ENCODE data around the gene CD58.
"Not testable (repeated sequence)": the region's sequence is repeated elsewhere in the genome, so short reads cannot be mapped to it uniquely, and the experiment has no call there.

DNA sequence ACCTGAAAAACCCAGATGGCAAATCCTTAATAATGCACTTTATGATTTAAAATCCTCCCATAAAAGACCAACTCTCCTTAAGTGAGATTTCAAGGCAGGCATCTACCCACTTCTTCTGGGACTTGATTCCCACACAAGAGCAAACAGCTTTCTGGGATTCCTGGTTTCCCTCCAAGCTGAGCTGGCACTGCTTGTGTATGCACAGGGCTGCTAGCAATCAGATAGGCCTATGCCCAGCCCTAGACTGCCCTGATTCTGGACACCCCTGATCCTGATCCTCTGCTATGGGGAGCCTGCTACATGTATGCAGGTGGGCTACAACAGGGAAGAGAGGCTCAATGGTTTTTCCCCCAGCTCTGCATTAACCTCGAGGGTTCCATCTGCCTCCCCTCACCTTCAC lies 36.6 kb upstream of the CD58 start:
- TF ChIP-seq, protein P1, sequence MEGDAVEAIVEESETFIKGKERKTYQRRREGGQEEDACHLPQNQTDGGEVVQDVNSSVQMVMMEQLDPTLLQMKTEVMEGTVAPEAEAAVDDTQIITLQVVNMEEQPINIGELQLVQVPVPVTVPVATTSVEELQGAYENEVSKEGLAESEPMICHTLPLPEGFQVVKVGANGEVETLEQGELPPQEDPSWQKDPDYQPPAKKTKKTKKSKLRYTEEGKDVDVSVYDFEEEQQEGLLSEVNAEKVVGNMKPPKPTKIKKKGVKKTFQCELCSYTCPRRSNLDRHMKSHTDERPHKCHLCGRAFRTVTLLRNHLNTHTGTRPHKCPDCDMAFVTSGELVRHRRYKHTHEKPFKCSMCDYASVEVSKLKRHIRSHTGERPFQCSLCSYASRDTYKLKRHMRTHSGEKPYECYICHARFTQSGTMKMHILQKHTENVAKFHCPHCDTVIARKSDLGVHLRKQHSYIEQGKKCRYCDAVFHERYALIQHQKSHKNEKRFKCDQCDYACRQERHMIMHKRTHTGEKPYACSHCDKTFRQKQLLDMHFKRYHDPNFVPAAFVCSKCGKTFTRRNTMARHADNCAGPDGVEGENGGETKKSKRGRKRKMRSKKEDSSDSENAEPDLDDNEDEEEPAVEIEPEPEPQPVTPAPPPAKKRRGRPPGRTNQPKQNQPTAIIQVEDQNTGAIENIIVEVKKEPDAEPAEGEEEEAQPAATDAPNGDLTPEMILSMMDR (IDR thresholded peaks at IDR 0.05; ENCODE audit: low read depth, low read length), result not testable (repeated sequence)
- not testable (repeated sequence) for TF ChIP-seq POLR2A (IDR thresholded peaks at IDR 0.05; ENCODE audit: extremely low read depth, insufficient read length); MYC (IDR thresholded peaks at IDR 0.05; ENCODE audit: low read depth, low read length)
- TF ChIP-seq, protein P2, sequence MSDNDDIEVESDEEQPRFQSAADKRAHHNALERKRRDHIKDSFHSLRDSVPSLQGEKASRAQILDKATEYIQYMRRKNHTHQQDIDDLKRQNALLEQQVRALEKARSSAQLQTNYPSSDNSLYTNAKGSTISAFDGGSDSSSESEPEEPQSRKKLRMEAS (IDR thresholded peaks at IDR 0.05; ENCODE audit: low read depth, low read length), result not testable (repeated sequence)
